HCT116 (cell line): ENCODE measurements around the gene CST1. TPM values are rescaled to one million over a fixed set of nuclear protein-coding genes. Genes with fewer than 3 reads are reported as not detected.
"Not testable (repeated sequence)": the region's sequence is repeated elsewhere in the genome, so short reads cannot be mapped to it uniquely, and the experiment has no call there.

Experiments used
- ATAC-seq: fragments of 200-7000 bp; cut with Tn5 transposase; 2 replicates; pipeline ENCODE4 v1.9.1; 2020; ENCODE audit warnings: mild to moderate bottlenecking, moderate library complexity
- BruUV-seq: library from RNA; stranded (reverse); fragments of 400-500 nt; replicated peaks from 2 replicates; lab custom pipeline; 2021; lab: Mats Ljungman, UMichigan
- CTCF ChIA-PET: fragments of 300-600 bp; sonication (Branson Sonifier 250); formaldehyde crosslinking; loops from one replicate; lab custom pipeline; 2021; ENCODE audit warnings: antibody characterized with exemption; lab: Charles Lee
- POLR2A ChIA-PET: fragments of 300-600, 350-600 bp; sonication (Branson Sonifier 250); formaldehyde crosslinking; loops from one replicate; lab custom pipeline; 2021; ENCODE audit warnings: antibody characterized with exemption; lab: Charles Lee
- RAD21 ChIA-PET, 2 experiments: fragments of 300-600 bp; sonication (Branson Sonifier 250); formaldehyde crosslinking; loops; one replicate each; lab custom pipeline; 2023; ENCODE audit warnings: low total read pairs in 2 of 2; ENCODE audit not compliant: uncharacterized antibody in 2 of 2, unreplicated experiment in 2 of 2, low non-redundant PET in 1 of 2; lab: Charles Lee
- DNase-seq: peaks from one replicate; pipeline ENCODE4 v3.0.0-alpha.2; 2010; ENCODE audit warnings: low read depth, low spot score
- H2AFZ ChIP-seq: fragments of 200-600 bp; shearing (Covaris generic), sonication (generic); 2 replicates; pipeline ENCODE4 v1.6.1; 2017; ENCODE audit warnings: low read depth, mixed run types, mixed read lengths, antibody characterized with exemption, low read length; ENCODE audit not compliant: poor library complexity, severe bottlenecking
- H3K27ac ChIP-seq: 2 replicates; pipeline ENCODE4 v1.5.1; 2012; ENCODE audit warnings: low read depth, low read length
- H3K27me3 ChIP-seq: fragments of 200-600 bp; sonication (generic); 2 replicates; pipeline ENCODE4 v1.6.1; 2016; ENCODE audit warnings: mixed run types, low read length, mixed read lengths; ENCODE audit not compliant: insufficient read depth
- H3K36me3 ChIP-seq, 2 experiments: fragments of 200-500 bp in 1 of 2; fragments of 200-600 bp in 1 of 2; sonication (Bioruptor generic) in 1 of 2; sonication (generic) in 1 of 2; 2 replicates each; pipeline versions ENCODE4 v1.5.1 to v1.6.1; 2014 to 2016; ENCODE audit warnings: low read length in 2 of 2, inconsistent platforms in 1 of 2, mixed read lengths in 1 of 2, mixed run types in 1 of 2; ENCODE audit not compliant: insufficient read depth in 2 of 2, control insufficient read depth in 1 of 2
- H3K4me1 ChIP-seq, 2 experiments: fragments of 200-600 bp in 1 of 2; sonication (generic) in 1 of 2; 2 replicates each; pipeline versions ENCODE4 v1.5.1 to v1.6.1; 2012 to 2017; ENCODE audit warnings: low read length in 2 of 2, inconsistent platforms in 1 of 2, mild to moderate bottlenecking in 1 of 2, mixed read lengths in 1 of 2, mixed run types in 1 of 2, moderate library complexity in 1 of 2; ENCODE audit not compliant: insufficient read depth in 2 of 2, control insufficient read depth in 1 of 2
- H3K4me2 ChIP-seq: fragments of 200-600 bp; sonication (generic); 2 replicates; pipeline ENCODE4 v1.6.1; 2017; ENCODE audit warnings: mixed run types, low read length, mixed read lengths
- H3K4me3 ChIP-seq, 2 experiments: fragments of 200-600 bp in 1 of 2; sonication (generic) in 1 of 2; replicated peaks in 1 of 2; 2 replicates each; pipeline ENCODE4 v1.5.1; 2011 to 2016; ENCODE audit warnings: low read length in 2 of 2, control low read depth in 1 of 2, low read depth in 1 of 2, mild to moderate bottlenecking in 1 of 2, mixed read lengths in 1 of 2, mixed run types in 1 of 2
- H3K79me2 ChIP-seq: fragments of 200-600 bp; sonication (generic); 2 replicates; pipeline ENCODE4 v1.6.1; 2017; ENCODE audit warnings: mild to moderate bottlenecking, mixed run types, low read length, moderate library complexity, mixed read lengths; ENCODE audit not compliant: insufficient read depth
- H3K9ac ChIP-seq: fragments of 200-600 bp; sonication (generic); 2 replicates; pipeline ENCODE4 v1.6.1; 2016; ENCODE audit warnings: low read length, mixed read lengths
- H3K9me2 ChIP-seq: fragments of 200-600 bp; sonication (generic), shearing (Covaris generic); 2 replicates; pipeline ENCODE4 v1.6.1; 2017; ENCODE audit warnings: mixed run types, mild to moderate bottlenecking, moderate library complexity; ENCODE audit not compliant: insufficient read depth
- H3K9me3 ChIP-seq, 2 experiments: fragments of 200-500 bp in 1 of 2; fragments of 200-600 bp in 1 of 2; sonication (Bioruptor generic) in 1 of 2; sonication (generic) in 1 of 2; 2 replicates each; pipeline ENCODE4 v1.6.1; 2014 to 2017; ENCODE audit warnings: low read length in 2 of 2, mixed read lengths in 2 of 2, inconsistent platforms in 1 of 2, low read depth in 1 of 2, mild to moderate bottlenecking in 1 of 2, mixed run types in 1 of 2, moderate library complexity in 1 of 2; ENCODE audit not compliant: control insufficient read depth in 1 of 2, insufficient read depth in 1 of 2
- H4K20me1 ChIP-seq: fragments of 200-600 bp; sonication (generic), shearing (Covaris generic); 2 replicates; pipeline ENCODE4 v1.6.1; 2017; ENCODE audit warnings: mixed run types, mild to moderate bottlenecking, moderate library complexity; ENCODE audit not compliant: insufficient read depth
- CBX3 ChIP-seq: IDR thresholded peaks from 2 replicates; pipeline ENCODE4 v1.6.1; 2012; ENCODE audit warnings: low read depth
- CEBPB ChIP-seq: IDR thresholded peaks from 2 replicates; pipeline ENCODE4 v1.6.1; 2012; ENCODE audit warnings: low read depth
- CTCF ChIP-seq, 3 experiments: fragments of 200-600 bp in 1 of 3; sonication (generic) in 1 of 3; IDR thresholded peaks in 2 of 3; conservative IDR thresholded peaks in 1 of 3; 2 replicates each; pipeline ENCODE4 v1.5.1; 2012 to 2017; ENCODE audit warnings: low read depth in 2 of 3, low read length in 2 of 3, antibody characterized with exemption in 1 of 3, borderline replicate concordance in 1 of 3, control low read depth in 1 of 3, mild to moderate bottlenecking in 1 of 3, mixed read lengths in 1 of 3, mixed run types in 1 of 3, moderate library complexity in 1 of 3; ENCODE audit not compliant: insufficient read depth in 1 of 3
- EGR1 ChIP-seq: IDR thresholded peaks from 2 replicates; pipeline ENCODE4 v1.6.1; 2012; ENCODE audit warnings: low read depth
- ELF1 ChIP-seq: IDR thresholded peaks from 2 replicates; pipeline ENCODE4 v1.6.1; 2012; ENCODE audit warnings: low read depth, borderline replicate concordance
- EZH2 ChIP-seq: fragments of 200-600 bp; sonication (generic); IDR thresholded peaks from 2 replicates; pipeline ENCODE4 v1.6.1; 2017; ENCODE audit warnings: antibody characterized with exemption, mixed run types
- JUND ChIP-seq: IDR thresholded peaks from 2 replicates; pipeline ENCODE4 v1.6.1; 2012
- MAX ChIP-seq: IDR thresholded peaks from 2 replicates; pipeline ENCODE4 v1.6.1; 2012
- POLR2A ChIP-seq: IDR thresholded peaks from 2 replicates; pipeline ENCODE4 v1.7.0; 2011; ENCODE audit warnings: borderline replicate concordance; ENCODE audit not compliant: insufficient read depth, insufficient read length; ENCODE audit errors: extremely low read depth
- POLR2AphosphoS5 ChIP-seq: IDR thresholded peaks from 2 replicates; pipeline ENCODE4 v1.6.1; 2011; ENCODE audit warnings: mild to moderate bottlenecking, low read depth, low read length, moderate library complexity
- RAD21 ChIP-seq: IDR thresholded peaks from 2 replicates; pipeline ENCODE4 v1.6.1; 2012; ENCODE audit warnings: low read depth, mild to moderate bottlenecking
- SIN3A ChIP-seq: IDR thresholded peaks from 2 replicates; pipeline ENCODE4 v1.6.1; 2012; ENCODE audit warnings: low read depth
- YY1 ChIP-seq: IDR thresholded peaks from 2 replicates; pipeline ENCODE4 v1.6.1; 2011; ENCODE audit warnings: low read length, low read depth, moderate library complexity, mild to moderate bottlenecking; ENCODE audit not compliant: insufficient replicate concordance; ENCODE audit errors: extremely low read depth
- ZBTB33 ChIP-seq: IDR thresholded peaks from 2 replicates; pipeline ENCODE4 v1.6.1; 2011; ENCODE audit warnings: mild to moderate bottlenecking, low read length, moderate library complexity; ENCODE audit not compliant: insufficient replicate concordance; ENCODE audit errors: extremely low read depth
- ZNF274 ChIP-seq: fragments of 200-500 bp; sonication (Bioruptor generic); IDR thresholded peaks from 2 replicates; pipeline ENCODE4 v1.6.1; 2014; ENCODE audit warnings: mild to moderate bottlenecking, low read depth, low read length, inconsistent platforms
- intact Hi-C: fragments of 100-400 bp; cut with micrococcal nuclease; formaldehyde crosslinking; loops from 2 replicates; pipeline ENCODE4 v1.10.0; 2022
- total RNA-seq: library from RNA; stranded (reverse); gene quantifications from one replicate; pipeline ENCODE4 v1.2.1, GENCODE V29; 2021; ENCODE audit not compliant: unreplicated experiment

The CST1 gene
- total RNA-seq, 1 experiment from 2014 or later, result not detected

GRCh38 chr20:23711778-23712177 is 39.0 kb downstream of the CST1 start:
- BruUV-seq, RAD21 ChIA-PET, H3K4me3 ChIP-seq, H3K27ac ChIP-seq, H3K36me3 ChIP-seq, H3K4me2 ChIP-seq, CTCF ChIA-PET, H3K79me2 ChIP-seq, H4K20me1 ChIP-seq, H3K9me2 ChIP-seq, H3K4me1 ChIP-seq, H2AFZ ChIP-seq, intact Hi-C loops, POLR2A ChIA-PET, DNase-seq, H3K9ac ChIP-seq, H3K9me3 ChIP-seq, ATAC-seq: not testable (repeated sequence)
- peaks cover 21% of the 10 kb centered on the region for H3K27me3 ChIP-seq

- ChIA-PET CTCF (no interaction called here), POLR2A (no interaction called here), RAD21 (no interaction called here)
- no peaks in the 10 kb centered on the region for H4K20me1 ChIP-seq
- no peaks in the 10 kb centered on the region for H3K79me2 ChIP-seq
- intact Hi-C loops, result no loop called here
- no peak overlapping the region for H3K9ac ChIP-seq
- no peak overlapping the region for H3K4me2 ChIP-seq
- H3K27me3 ChIP-seq, result peaks cover 30% of the 10 kb centered on the region
- no peak overlapping the region for H2AFZ ChIP-seq
- H3K4me1 ChIP-seq, result no peaks in the 10 kb centered on the region
- no peak overlapping the region for H3K27ac ChIP-seq
- no peak for ATAC-seq
- TF ChIP-seq ZNF274, result no peak
- no peak for TF ChIP-seq CTCF (IDR thresholded peaks at IDR 0.05 in 2 of 3, conservative IDR thresholded peaks at IDR 0.05 in 1 of 3; ENCODE audit: borderline replicate concordance in 1 of 3, insufficient read depth in 1 of 3, low read depth in 2 of 3, low read length in 2 of 3)
- no peak for TF ChIP-seq CEBPB
- TF ChIP-seq YY1, result no peak
- TF ChIP-seq JUND, result no peak
- no peak for TF ChIP-seq RAD21
- no peak for TF ChIP-seq SIN3A
- no peak for TF ChIP-seq POLR2A
- no peak for TF ChIP-seq EGR1
- no peak for TF ChIP-seq ZBTB33
- no peak for TF ChIP-seq POLR2AphosphoS5
- no peak for TF ChIP-seq CBX3
- TF ChIP-seq ELF1, result no peak
- TF ChIP-seq MAX, result no peak
- TF ChIP-seq EZH2, result no peak
- H3K9me2 ChIP-seq, result no peaks in the 10 kb centered on the region
- DNase-seq, result no peak
- no peak overlapping the region for H3K4me3 ChIP-seq
- no peaks in the 10 kb centered on the region for H3K36me3 ChIP-seq
- H3K9me3 ChIP-seq, result no peaks in the 10 kb centered on the region
- no TSS peak for BruUV-seq
Measured at GRCh38 chr20:23710771-23711170, 40.0 kb downstream of the CST1 start.
